VCaP (cell line): ENCODE results near the gene SAGE1.
"Not testable (repeated sequence)": the region's sequence is repeated elsewhere in the genome, so short reads cannot be mapped to it uniquely, and the experiment has no call there.

Experiments used
- H3K27ac ChIP-seq: fragments of 450-650 bp; 2 replicates; pipeline ENCODE4 v1.5.1; 2017
- CTCF ChIP-seq: fragments of 450-650 bp; conservative IDR thresholded peaks from 2 replicates; pipeline ENCODE4 v1.5.1; 2017; ENCODE audit warnings: mild to moderate bottlenecking, moderate library complexity

SAGE1 gene

GRCh38 chrX:135914404-135914803, 20.9 kb downstream of the SAGE1 start:
- no peak overlapping the region for H3K27ac ChIP-seq
- TF ChIP-seq CTCF, result no peak

- H3K27ac ChIP-seq, result not testable (repeated sequence)
These were observed 27.0 kb downstream of the SAGE1 start for GRCh38 chrX:135920516-135920915.

GRCh38 chrX:135923353-135923752, 29.8 kb downstream of the SAGE1 start:
- TF ChIP-seq CTCF, result peak; percentile 66
- H3K27ac ChIP-seq, result no peak overlapping the region

DNA sequence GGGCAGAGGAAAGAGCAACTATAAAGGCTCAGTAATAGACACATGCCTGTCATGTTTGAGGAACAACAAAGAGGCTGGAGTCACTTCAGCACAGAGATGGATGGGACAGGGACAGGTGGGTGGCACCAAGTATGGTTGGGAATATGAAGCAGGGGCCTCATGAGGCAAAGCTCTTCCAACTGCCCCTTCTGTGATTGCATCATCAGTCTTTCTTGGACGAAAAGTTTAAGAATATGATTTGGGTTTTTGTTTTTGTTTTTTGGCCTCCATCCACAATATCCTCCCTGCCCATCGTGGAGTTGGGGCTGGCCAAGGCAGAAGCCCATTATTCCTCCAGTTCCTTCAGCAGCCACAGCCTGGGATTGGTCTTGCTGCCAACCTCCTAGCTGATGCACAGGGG, 34.4 kb downstream of the SAGE1 start:
- no peak for TF ChIP-seq CTCF
- no peak overlapping the region for H3K27ac ChIP-seq

- peak; percentile 82 for TF ChIP-seq CTCF
- H3K27ac ChIP-seq, result no peak overlapping the region
These were observed 38.4 kb downstream of the SAGE1 start for GRCh38 chrX:135931644-135932487.

DNA sequence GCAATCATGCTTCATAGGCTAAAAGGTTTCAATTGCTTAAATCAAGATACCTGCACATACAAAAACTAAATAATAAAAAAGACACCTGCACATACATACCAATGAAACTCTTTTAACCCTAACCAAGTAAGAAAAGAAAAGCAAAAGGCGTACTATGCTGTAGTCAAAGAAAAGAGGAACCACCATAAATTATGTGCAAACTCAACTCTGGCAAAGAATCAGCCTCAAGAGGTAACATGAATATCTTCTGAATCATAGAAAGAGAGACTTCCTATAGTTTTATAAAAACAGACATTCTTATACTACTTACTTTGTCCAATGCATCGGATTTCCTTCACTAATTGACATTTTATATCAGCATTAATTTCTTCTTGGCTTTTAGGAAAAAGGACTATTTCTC, 51.0 kb downstream of the SAGE1 start:
- H3K27ac ChIP-seq, result no peak overlapping the region
- TF ChIP-seq CTCF, result no peak

GRCh38 chrX:135951291-135951690, 57.8 kb downstream of the SAGE1 start:
- TF ChIP-seq CTCF, result no peak
- H3K27ac ChIP-seq, result no peak overlapping the region
